Type B pancreatic cell (in vitro differentiated cells): ENCODE data around the gene ASIC2. TPM values are rescaled to one million over a fixed set of nuclear protein-coding genes. Genes with fewer than 3 reads are reported as not detected.

Experiments
- DNase-seq: peaks from one replicate; pipeline ENCODE4 v3.0.0; 2021; ENCODE audit warnings: mixed read lengths; ENCODE audit not compliant: unreplicated experiment; ENCODE audit errors: extremely low spot score
- H3K27ac Mint-ChIP-seq: 2 replicates; pipeline ENCODE4 v1.8.0; 2021; ENCODE audit warnings: mild to moderate bottlenecking, mixed read lengths
- H3K27me3 Mint-ChIP-seq: 2 replicates; pipeline ENCODE4 v1.8.0; 2021; ENCODE audit warnings: mixed read lengths
- H3K36me3 Mint-ChIP-seq: 2 replicates; pipeline ENCODE4 v1.8.0; 2021; ENCODE audit warnings: mixed read lengths
- H3K4me1 Mint-ChIP-seq: one replicate; pipeline ENCODE4 v1.8.0; 2021; ENCODE audit warnings: mixed read lengths; ENCODE audit not compliant: unreplicated experiment
- H3K4me3 Mint-ChIP-seq: 2 replicates; pipeline ENCODE4 v1.8.0; 2021; ENCODE audit warnings: mild to moderate bottlenecking, mixed read lengths
- H3K9me3 Mint-ChIP-seq: 2 replicates; pipeline ENCODE4 v1.8.0; 2021; ENCODE audit warnings: mixed read lengths
- total RNA-seq: library from RNA; stranded (reverse); gene quantifications from 2 replicates; pipeline ENCODE4 v1.2.1, GENCODE V29; 2021; ENCODE audit warnings: low replicate concordance
- TF ChIP-seq, protein P1 (sequence below): fragments of 200-600 bp; sonication (generic); conservative IDR thresholded peaks from 2 replicates; pipeline ENCODE4 v1.5.0; 2021; ENCODE audit warnings: antibody characterized with exemption, mild to moderate bottlenecking

ASIC2 gene
- total RNA-seq, 1 donor from 2014 or later = 3.4 TPM

DNA sequence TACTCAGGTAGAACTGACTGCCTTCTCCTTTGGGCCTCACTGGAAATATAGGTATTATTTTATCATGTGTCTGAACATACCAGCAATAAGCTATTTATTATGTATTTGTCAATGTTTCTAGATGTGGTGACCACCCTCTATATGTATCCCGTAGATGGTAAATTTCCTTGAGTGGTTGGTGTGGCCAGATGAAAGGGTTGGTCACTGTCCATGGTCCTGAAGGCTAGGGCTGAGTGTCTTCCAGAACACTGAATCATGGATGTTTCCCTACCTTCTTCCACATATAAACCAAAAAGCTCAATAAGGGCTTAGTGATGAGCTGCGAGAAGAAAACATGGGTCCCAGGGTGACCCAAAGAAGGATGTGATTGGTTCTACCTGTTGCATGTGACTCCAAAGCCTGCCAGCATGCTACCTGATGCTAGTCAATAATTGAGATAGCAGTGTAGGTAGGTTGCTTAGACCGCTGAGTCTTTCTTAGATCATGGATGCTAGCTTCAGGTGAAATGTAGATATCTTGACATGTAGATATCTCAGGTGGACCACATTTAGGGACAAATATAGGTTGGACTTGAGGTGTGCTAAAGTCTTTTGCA lies 150.3 kb downstream of the ASIC2 start:
- H3K4me3 Mint-ChIP-seq = no peak overlapping the region
- no peak overlapping the region for H3K27ac Mint-ChIP-seq
- TF ChIP-seq, protein P1, sequence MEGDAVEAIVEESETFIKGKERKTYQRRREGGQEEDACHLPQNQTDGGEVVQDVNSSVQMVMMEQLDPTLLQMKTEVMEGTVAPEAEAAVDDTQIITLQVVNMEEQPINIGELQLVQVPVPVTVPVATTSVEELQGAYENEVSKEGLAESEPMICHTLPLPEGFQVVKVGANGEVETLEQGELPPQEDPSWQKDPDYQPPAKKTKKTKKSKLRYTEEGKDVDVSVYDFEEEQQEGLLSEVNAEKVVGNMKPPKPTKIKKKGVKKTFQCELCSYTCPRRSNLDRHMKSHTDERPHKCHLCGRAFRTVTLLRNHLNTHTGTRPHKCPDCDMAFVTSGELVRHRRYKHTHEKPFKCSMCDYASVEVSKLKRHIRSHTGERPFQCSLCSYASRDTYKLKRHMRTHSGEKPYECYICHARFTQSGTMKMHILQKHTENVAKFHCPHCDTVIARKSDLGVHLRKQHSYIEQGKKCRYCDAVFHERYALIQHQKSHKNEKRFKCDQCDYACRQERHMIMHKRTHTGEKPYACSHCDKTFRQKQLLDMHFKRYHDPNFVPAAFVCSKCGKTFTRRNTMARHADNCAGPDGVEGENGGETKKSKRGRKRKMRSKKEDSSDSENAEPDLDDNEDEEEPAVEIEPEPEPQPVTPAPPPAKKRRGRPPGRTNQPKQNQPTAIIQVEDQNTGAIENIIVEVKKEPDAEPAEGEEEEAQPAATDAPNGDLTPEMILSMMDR = no peak
- H3K27me3 Mint-ChIP-seq = peaks cover 15% of the 10 kb centered on the region
- no peaks in the 10 kb centered on the region for H3K4me1 Mint-ChIP-seq
- H3K36me3 Mint-ChIP-seq = no peaks in the 10 kb centered on the region
- DNase-seq = no peak
- H3K9me3 Mint-ChIP-seq = no peaks in the 10 kb centered on the region

DNA sequence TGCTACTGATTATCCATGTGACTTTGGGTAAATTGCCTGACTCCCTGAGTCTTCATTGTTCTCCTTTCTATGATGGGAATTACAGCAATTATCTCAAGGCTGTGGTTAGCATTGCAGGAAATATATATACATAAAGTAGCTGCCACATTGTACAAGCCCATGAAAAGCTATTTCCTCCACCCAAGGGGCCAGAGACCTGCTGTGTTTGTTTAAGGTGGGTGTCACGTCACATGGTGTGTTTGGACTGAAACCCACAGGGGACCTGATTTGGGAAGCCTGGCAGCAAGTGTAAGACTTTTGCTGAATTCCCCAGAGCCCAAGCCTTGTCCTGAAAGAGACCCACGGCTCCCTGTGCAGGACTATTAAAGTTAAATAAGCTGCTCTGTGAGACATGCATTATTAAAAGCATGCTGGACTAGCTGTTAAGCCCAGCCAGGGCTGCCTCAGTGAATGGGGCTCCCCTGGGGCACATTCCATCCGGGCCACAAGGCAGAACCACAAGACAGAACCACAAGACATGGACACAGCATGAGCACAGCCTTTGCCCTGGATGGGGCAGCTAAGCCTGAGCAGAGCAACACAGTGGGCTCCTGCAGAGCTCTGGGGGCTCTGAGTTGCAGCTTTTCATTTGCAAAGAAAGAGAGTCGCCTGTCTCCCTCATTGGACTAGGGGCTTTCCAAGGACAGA lies 152.5 kb downstream of the ASIC2 start:
- no peak overlapping the region for H3K27ac Mint-ChIP-seq
- H3K27me3 Mint-ChIP-seq = peaks cover 29% of the 10 kb centered on the region
- TF ChIP-seq, protein P1 = no peak
- H3K4me1 Mint-ChIP-seq = no peaks in the 10 kb centered on the region
- H3K36me3 Mint-ChIP-seq = no peaks in the 10 kb centered on the region
- no peak overlapping the region for H3K4me3 Mint-ChIP-seq
- DNase-seq = no peak
- no peaks in the 10 kb centered on the region for H3K9me3 Mint-ChIP-seq

DNA sequence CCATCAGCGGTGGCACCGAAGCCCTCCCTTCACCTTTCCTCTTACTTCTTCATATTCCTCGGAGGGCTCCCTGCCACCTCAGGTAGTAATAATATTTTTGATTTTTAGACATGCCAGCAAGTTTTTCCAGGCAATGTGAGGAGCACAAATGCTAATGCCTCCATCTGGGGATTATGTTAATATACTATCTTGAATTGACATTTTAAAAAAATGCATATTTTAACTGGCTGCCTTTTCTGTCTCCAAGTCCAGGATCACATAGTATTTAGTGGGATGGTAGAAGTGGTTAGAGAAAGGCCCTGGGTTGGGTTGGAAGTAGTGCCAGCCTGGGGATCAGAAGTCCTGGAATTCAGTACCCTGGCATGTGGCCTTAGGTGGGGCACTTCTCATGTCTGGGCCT lies 154.5 kb downstream of the ASIC2 start:
- Mint-ChIP-seq H3K9me3 (no peaks in the 10 kb centered on the region), H3K36me3 (no peaks in the 10 kb centered on the region), H3K27ac (no peak overlapping the region), H3K27me3 (peaks cover 38% of the 10 kb centered on the region), H3K4me3 (no peak overlapping the region), H3K4me1 (no peaks in the 10 kb centered on the region)
- TF ChIP-seq, protein P1 = no peak
- no peak for DNase-seq

DNA sequence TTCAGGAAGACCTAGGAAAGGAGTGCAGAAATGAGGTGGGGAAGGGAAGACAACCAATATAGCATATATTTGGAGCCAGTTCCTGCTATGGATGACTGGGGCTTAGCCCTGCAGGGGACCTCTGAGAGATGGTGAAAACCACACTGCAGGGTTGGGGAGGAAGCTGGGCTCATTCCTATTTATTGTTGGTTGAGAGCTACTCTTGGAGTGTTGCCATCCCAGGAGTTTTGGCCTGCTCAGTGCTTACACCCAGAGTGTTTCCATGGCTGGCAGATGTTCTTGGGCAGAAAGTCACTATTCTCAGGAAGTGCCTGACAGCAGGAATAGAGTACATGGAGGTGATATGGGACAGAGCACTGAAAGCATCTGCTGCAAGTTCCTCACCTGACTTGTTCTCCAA lies 155.7 kb downstream of the ASIC2 start:
- Mint-ChIP-seq H3K27ac (no peak overlapping the region), H3K9me3 (no peaks in the 10 kb centered on the region), H3K36me3 (no peaks in the 10 kb centered on the region), H3K4me3 (no peak overlapping the region), H3K27me3 (peaks cover 47% of the 10 kb centered on the region), H3K4me1 (no peaks in the 10 kb centered on the region)
- no peak for DNase-seq
- TF ChIP-seq, protein P1 = no peak

DNA sequence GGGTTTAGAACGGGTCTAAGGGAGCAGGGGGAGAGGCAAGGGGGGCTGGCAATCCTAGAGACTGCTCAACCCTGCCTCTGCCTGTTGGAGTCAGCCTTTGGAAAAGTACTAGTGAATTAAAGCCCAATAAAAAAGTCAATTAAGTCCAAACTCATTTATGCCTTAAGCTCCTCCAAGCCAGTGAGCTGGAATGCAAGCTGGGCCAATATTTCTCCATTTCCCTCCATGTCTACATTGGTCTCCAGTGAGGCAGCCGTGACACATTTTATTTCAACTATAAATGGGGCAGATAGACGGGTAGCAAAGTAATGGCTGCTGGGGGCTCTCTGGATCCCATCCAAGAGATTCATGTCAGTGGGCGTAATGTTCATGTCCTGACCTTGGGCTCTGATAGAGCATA lies 157.4 kb downstream of the ASIC2 start:
- Mint-ChIP-seq H3K4me1 (no peaks in the 10 kb centered on the region), H3K9me3 (no peaks in the 10 kb centered on the region), H3K36me3 (no peaks in the 10 kb centered on the region), H3K4me3 (no peak overlapping the region), H3K27ac (no peak overlapping the region), H3K27me3 (peaks cover 47% of the 10 kb centered on the region)
- DNase-seq = no peak
- TF ChIP-seq, protein P1 = no peak
